ENCODE measurements around the gene LRRC10. TPM values are rescaled to one million over a fixed set of nuclear protein-coding genes. Genes with fewer than 3 reads are reported as not detected.
A peak's percentile ranks its signal among the peaks of the same experiment; 100 is the strongest.

LRRC10 gene, protein sequence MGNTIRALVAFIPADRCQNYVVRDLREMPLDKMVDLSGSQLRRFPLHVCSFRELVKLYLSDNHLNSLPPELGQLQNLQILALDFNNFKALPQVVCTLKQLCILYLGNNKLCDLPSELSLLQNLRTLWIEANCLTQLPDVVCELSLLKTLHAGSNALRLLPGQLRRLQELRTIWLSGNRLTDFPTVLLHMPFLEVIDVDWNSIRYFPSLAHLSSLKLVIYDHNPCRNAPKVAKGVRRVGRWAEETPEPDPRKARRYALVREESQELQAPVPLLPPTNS
- 30.3 TPM for total RNA-seq
- long read RNA-seq, transcript LRRC10-201 (1 exons, 2,599 nt): major isoform, 65 of 66 reads
- long read RNA-seq, partial matches to known transcripts: 0 of 66 reads
- long read RNA-seq, other reads (novel, unspliced or antisense): 1 of 66 reads

DNA sequence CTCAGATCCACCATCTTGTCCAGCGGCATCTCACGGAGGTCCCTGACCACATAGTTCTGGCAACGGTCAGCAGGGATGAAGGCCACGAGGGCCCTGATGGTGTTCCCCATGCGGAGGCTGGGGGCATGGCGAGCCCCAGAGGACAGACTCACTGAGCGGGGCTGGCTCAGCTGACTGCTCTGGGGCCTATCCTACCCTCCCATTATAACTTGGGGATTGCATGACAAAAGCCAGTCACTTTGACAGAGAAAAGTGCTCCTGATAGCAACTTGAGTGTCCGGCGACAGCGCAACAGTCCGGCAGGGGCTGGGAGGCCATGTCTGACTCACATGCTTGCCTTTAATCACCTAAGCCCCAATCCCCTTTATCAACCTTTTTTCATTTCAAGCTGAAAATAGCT is at the start of gene LRRC10:
LRRC10 (minus strand) TSS at position 179 of the 400 bp plus-strand sequence; CDS start at position 110, 69 bp downstream.
- peak; percentile 78 for DNase-seq (ENCODE audit: low spot score)
- intact Hi-C loops (cut with DNase I): no loop called here

- intact Hi-C loops (cut with DNase I): no loop called here
- no peak for DNase-seq (ENCODE audit: low spot score)
Measured at GRCh38 chr12:69660164-69660863, 49.6 kb upstream of the LRRC10 start.

DNA sequence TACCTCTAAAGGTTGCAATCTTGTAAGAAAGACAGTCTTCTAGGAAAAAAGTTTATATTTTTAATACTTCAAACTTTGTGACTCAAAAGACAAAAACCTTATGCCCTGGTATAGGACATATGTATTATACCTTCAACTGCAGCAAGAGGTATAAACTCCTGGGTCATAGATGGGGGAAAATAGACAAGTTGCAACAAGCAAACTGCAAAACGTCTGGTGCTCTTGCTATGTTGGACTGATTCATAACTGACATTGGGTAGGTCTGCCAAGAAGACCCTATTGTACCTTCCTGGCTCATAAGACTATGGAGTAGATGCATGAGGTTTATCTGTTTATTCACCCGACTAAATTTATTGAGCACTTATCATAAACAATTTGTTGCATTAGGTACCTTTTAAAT is 47.5 kb upstream of the LRRC10 start:
- DNase-seq (ENCODE audit: low spot score): no peak
- intact Hi-C loops (cut with DNase I): no loop called here

DNA sequence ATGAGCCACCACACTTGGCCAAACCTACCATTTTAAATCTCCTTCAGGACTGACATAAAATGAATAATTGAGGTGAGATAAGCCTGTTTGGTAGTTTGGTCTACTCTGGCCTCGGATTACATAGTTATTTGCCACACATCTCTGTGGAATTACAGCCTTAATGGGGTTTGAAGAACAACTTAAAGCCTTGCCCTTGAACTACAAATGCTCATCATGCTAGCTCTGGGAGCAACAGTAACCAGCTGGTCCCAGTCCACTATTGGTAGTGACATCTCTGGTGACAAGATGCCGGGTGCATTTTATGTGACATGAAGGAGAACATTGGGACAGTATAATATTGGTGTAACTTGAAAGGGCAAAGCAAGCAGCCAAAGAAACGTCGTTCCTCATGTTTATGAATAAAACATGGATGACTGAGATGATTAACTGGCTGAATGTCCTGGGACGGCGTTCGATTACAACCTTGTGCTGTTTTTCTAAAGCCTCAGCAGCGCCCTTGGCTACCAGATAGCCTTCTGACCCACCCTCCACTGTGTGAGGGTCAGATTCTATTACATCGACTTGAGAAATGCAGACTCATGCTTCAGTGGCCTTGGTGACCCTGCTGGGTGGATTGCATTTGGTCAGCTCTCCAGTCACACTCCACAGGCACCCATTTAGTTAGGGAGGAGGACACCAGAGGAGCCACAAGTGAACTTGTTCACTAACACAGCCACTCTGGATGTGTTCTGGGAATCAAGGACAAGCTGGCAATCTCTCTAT is 46.9 kb upstream of the LRRC10 start:
- intact Hi-C loops (cut with DNase I): no loop called here
- DNase-seq (ENCODE audit: low spot score): no peak

GRCh38 chr12:69655616-69656340 is 45.1 kb upstream of the LRRC10 start:
- DNase-seq (ENCODE audit: low spot score): no peak
- intact Hi-C loops (cut with DNase I): no loop called here

- intact Hi-C loops (cut with DNase I): no loop called here
- DNase-seq (ENCODE audit: low spot score): no peak
Measured at GRCh38 chr12:69653703-69654102, 43.0 kb upstream of the LRRC10 start.

- DNase-seq (ENCODE audit: low spot score): no peak
- intact Hi-C loops (cut with DNase I): no loop called here
Measured at GRCh38 chr12:69651922-69652321, 41.2 kb upstream of the LRRC10 start.

- no peak for DNase-seq (ENCODE audit: low spot score)
- intact Hi-C loops (cut with DNase I): no loop called here
Measured at GRCh38 chr12:69649529-69649928, 38.8 kb upstream of the LRRC10 start.

DNA sequence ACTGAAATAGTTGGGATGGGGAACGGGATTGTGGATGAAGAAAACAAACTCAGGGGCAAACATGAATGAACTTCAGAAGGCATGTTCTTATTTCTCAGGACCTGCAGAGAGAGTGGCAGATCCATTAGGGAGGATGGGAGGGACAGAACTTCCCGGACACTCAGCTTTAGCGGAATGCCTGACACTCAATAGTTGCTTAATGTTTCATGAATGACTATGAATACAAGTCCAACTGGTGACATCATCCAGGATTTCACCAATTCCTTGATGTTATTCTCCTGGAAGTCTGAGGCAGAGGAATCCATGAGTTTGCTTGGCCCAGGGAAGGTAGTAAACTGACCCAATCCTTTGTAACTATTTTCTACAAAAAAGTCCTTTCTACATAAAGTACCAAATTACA is 37.8 kb upstream of the LRRC10 start:
- DNase-seq (ENCODE audit: low spot score): no peak
- intact Hi-C loops (cut with DNase I): no loop called here

- intact Hi-C loops (cut with DNase I): no loop called here
- DNase-seq (ENCODE audit: low spot score): no peak
Measured at GRCh38 chr12:69647178-69647577, 36.5 kb upstream of the LRRC10 start.

DNA sequence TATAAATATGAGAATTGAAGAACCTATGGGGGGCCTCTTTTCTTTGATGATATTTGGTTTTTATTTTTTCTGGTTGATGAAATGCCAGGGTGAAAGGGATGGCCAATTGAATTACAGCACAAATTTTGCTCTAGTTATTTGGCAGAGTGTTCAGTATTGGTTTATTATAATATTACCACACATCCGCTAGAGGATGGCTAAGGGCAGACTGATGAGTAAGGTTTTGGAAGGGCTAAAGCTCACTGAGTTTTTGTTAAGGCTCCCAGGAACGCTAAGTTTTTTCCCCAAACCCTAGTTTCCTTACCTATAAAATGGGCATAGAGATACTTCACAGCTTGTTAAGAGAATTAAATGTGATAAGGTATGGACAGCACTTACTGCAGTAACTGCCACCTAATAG is 34.3 kb upstream of the LRRC10 start:
- intact Hi-C loops (cut with DNase I): no loop called here
- DNase-seq (ENCODE audit: low spot score): no peak

GRCh38 chr12:69644511-69644910 is 33.8 kb upstream of the LRRC10 start:
- DNase-seq (ENCODE audit: low spot score): no peak
- intact Hi-C loops (cut with DNase I): no loop called here

GRCh38 chr12:69642531-69642930 is 31.8 kb upstream of the LRRC10 start:
- intact Hi-C loops (cut with DNase I): no loop called here
- DNase-seq (ENCODE audit: low spot score): no peak

DNA sequence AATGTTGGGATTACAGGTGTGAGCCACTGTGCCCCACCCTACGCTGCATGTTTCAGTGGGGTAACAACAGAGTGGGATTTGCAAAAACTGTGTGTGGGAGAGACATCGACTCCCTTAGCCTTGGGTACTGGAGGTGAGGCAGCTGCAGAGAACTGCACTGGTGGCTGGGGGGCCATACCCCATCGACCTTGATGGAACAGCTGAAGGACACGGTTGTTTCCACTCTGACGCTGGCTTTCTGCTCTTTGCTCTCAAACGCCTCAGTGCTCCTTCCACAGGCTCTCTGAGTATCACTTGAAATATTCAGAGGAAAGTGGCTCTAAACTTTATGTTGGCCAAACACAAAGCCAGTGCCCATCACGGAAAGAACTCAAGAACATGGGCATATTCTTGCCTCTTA is 30.8 kb upstream of the LRRC10 start:
- intact Hi-C loops (cut with DNase I): no loop called here

DNA sequence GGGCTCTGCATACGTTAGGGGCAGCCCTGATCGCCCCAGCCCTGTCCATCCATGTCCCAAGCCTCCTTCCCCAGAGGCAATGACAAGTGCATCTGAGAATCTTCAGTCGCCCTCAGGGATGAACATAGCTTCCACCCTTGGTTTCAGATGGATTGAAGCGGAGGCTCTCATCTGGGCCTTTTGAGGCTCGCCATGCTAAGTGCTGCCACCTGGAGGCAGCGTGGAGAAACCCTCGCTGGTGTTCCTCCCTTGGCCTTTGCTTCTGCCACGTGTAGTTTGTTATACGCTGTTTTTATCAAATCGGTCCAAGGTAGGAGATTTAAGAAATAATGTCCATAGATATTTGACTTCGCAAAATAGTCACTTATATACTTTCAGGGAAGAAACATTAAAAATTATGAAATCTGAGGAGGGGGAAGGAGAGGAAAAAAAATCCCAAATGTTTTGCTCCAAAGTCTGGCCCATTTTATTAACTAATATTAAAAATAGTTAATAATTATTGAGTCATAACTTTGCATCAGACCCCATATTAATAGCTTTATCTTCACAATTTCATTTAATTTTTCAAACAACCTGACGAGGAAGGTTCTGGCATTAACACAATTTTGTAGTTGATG is 28.8 kb upstream of the LRRC10 start:
- intact Hi-C loops (cut with DNase I): no loop called here
- no peak for DNase-seq (ENCODE audit: low spot score)

More for the DNA sequence above, 30.8 kb upstream of the LRRC10 start:
- no peak for DNase-seq (ENCODE audit: low spot score)

- intact Hi-C loops (cut with DNase I): no loop called here
- no peak for DNase-seq (ENCODE audit: low spot score)
Measured at GRCh38 chr12:69633061-69633460, 22.4 kb upstream of the LRRC10 start.

- no peak for DNase-seq (ENCODE audit: low spot score)
Measured at GRCh38 chr12:69630191-69630590, 19.5 kb upstream of the LRRC10 start.

DNA sequence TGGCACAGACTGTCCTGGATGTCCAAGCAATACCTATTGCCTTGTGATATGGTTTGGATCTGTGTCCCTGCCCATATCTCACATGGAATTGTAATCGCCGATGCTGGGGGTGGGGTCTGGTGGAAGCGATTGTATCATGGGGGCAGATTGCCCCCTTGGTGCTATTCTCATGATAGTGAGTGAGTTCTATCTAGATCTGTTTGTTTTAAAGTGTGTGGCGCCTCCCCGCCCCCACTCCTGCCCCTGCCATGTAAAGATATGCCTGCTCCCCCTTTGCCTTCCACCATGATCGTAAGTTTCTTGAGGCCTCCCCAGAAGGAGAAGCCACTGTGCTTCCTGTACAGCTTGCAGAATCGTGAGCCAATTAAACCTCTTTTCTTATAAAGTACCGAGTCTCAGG is 16.8 kb upstream of the LRRC10 start:
- intact Hi-C loops (cut with DNase I): no loop called here
- no peak for DNase-seq (ENCODE audit: low spot score)

More at GRCh38 chr12:69630191-69630590, 19.5 kb upstream of the LRRC10 start:
- intact Hi-C loops (cut with DNase I): no loop called here

- DNase-seq (ENCODE audit: low spot score): peak; percentile 86
- intact Hi-C loops (cut with DNase I): no loop called here
Measured at GRCh38 chr12:69623970-69624369, 13.3 kb upstream of the LRRC10 start.

All from cardiac septum (tissue), 1 donor.